Stimulated activated CD8-positive, alpha-beta memory T cell treated with anti-CD3 and anti-CD28 coated beads, Interleukin-4, amount 100 ng/mL, for 48 hours (primary cell): ENCODE results near the gene ATP5MG.
"Not testable (repeated sequence)": the region's sequence is repeated elsewhere in the genome, so short reads cannot be mapped to it uniquely, and the experiment has no call there.

Experiments used
- DNase-seq: peaks from one replicate; pipeline ENCODE4 v3.0.0-alpha.2; 2020

The ATP5MG gene

DNA sequence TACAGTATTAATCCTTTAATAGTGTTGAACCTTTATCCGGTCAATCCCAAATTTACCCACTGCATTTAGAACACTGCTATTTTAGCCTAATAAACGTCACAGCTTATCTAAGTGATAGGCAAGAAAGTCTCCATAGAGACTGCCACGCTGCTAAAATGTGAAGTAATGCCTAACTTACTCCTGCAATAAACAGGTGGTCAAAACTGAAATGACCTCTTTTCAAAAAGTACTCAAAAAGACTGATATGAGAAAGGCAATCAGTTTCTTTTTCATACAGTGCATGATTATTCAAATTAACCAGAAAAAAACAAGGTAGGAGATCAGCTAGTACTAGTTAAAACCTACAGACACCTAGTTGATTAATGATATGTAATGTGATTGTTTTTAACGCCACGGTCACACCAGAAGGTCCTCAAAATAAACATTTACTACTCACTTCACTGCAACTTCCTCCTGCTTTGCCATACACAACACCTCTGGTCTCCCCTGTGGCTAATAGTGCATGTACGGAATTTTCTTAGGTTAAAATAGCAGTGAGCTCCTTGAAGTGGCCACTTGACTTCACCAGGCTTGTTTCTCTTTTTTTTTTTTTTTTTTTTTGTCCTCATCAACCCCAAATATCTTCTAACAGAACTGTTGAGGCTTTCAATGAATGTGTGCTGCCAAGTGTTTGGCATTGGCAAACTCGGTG is 8.8 kb downstream of the ATP5MG start:
- DNase-seq: no peak

DNA sequence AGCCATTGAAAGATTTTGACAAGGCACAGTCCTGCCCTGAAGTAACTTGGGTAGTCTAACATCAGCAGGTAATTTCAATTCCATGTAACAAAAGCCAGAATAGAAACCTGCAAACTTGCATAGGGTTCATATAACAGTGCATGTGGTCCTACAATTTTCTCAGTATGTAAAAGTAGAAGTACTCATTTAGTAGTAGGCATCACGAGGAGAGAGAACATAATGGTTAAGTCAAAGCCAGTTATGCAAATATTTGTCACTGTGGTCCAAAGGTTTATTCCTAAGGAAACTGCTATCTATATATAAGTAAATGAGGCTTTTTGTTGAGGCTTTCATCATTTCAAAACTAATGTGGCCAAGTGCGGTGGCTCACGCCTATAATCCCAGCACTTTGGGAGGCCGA is 10.1 kb downstream of the ATP5MG start:
- no peak for DNase-seq

DNA sequence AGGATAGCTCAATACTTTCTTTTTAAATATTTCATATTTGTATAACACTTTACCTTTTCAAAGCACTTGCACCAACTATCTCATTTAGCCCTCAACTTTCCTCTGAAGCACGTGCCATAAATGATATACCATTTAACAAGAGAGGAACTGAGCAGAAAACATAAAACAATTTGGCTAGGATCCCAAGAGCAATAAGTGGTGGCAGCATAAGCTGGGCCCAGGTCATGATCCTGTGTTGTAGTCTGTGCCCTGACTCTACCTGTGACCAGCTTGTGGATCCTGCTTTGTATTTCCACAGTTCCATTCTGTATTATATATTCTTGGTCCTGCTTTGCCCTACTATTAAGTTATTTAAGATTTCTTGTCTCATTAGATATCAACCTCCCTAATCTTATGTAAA is 11.5 kb downstream of the ATP5MG start:
- no peak for DNase-seq

DNA sequence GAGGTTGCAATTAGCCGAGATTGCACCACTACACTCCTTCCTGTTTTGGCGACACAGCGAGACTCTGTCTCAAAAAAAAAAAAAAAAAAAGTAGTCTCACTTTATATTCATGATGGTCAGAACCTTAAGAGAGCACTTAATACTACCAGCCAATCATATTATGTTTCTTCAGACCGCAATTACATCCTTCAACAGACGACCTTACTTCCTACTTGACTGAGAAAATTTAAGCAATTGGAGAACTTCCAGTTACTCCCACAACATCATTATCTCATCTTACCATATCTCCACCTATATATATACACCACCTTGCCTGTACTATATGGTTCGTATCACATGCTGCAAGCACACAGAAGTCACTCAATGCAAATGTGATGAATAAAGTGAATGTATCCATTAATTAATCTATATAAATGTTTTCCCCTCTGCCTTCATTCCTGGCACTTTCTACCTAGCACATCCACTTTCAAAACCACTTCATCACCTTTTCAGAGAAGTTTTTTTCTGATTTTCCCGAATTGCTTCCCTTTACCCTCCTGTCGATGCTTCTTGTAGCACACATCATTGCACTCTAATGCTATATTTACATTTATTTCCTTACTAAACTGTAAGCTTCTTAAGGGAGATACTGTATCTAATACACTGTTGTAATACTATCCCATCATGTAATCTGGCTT is 13.8 kb downstream of the ATP5MG start:
- DNase-seq: no peak

DNA sequence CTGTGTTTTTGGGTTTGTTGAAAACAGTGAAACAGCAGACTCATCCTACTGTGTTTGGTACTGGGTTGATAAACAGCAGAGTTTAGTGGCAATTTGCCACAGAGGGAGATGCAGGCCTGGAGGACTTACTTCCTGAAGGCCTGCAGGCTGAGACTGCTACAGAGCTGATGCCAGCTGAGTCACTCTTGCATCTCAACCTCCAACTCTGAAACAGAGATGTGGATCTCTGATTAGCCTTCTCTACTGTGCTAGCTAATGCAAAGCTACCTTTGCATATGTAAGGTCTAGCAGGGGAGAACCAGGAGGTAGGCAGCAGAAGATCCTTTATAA is 14.3 kb downstream of the ATP5MG start:
- peak; percentile 38 for DNase-seq

DNA sequence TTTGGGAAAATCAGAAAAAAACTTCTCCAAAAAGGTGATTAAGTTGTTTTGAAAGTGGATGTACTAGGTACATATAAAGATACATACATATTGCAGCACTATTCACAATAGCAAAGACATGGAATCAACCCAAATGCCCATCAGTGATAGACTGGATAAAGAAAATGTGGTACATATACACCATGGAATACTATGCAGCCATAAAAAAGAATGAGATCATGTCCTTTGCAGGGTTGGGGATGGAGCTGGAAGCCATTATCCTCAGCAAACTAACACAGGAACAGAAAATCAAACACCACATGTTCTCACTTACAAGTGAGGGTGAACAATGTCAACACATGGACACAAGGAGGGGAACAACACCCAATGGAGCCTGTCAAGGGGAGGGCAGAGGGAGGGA is 15.5 kb downstream of the ATP5MG start:
- DNase-seq: not testable (repeated sequence)

DNA sequence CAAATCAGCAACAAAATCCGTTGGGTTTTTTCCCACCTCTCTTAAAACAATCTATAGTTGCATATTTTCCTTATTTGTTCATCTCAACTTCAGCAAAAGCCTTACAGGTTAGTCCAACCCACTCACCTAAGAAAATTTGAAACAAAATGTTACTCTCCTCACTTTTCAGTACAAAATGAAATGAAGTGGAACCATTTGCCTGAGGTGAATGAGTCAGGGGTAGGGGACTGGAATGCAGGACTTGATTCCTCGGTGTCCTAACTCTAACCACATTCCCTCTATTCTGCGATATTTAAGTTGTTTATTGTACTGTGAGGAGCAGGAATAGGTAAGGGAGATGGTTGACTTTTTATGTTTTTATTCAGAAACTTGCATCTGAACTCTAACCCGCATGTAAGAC is 16.4 kb downstream of the ATP5MG start:
- DNase-seq: no peak

DNA sequence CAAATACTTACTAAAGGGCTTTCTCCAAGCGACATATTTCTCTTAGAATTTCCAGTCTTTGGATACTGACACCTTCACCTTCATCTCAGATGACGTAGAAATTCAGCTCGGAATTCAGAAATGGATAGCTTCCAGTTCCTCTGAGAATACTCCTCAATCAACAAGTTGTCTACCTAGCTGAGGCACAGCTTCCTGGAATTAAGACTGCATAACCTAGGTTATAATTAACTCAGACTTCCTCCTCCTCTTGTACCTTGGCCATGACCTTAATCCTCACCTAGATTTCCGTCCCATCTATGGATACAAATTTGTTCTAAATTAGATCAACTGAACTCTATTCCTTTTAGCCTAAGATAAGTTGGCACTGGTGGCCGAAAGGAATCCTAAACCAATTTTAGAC is 17.4 kb downstream of the ATP5MG start:
- no peak for DNase-seq

DNA sequence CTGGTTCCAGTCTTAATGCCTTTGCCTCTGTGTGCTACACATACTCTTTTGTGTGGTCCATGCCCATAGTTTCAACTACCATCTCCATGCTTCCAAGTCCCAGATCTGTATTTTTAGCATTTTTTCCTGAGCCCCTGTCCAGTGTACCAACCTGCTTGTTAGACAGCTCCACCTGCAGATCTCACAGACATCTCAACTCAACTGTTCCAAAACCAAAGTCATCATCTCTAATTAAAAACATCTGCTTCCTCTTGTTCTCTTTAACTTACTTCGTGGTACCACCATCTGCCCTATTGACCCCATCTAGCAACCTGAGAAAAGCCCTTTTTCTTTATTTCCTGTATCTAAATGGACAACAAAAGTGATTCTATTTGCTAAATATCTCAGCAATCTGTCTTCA is 26.3 kb downstream of the ATP5MG start:
- no peak for DNase-seq

DNA sequence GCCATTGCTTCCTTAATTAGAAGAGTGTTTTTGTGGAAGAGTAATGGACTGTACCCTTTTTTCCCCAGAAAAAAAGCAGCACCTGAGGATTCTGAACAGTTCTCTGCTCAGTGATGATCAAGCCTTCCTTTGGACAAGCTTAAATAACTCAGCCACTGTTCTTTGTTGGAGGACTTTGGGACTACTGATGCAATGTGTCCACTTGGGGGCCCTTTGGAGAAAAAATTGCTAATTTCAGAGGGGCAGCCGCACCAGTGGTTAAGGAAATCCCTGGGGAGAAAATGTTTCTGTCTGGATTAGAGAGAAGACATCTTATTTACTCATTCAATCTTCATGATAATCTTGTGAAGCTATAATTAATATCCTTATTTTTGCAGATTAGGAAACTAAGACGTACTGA is 29.6 kb downstream of the ATP5MG start:
- DNase-seq: no peak

DNA sequence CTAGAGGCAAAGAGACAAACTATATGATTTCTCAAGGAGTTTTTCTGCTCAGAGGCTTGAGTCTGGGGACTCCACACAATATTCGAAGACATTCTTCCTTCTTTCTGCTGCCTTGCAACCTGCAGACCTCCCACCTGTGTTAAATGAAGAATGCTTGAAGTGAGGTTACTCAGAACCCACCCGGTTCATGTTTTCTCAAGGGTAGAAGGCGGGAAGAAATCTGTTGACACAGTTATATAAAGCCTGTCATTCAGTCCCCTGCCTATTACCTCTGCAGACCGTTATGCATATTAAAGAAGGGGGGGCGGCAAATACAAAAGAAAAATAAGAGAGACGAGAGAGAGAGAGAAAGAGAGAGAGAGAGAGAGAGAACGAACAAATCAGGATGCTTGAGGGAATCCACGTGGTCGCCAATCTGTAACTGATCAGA is 32.7 kb downstream of the ATP5MG start:
- no peak for DNase-seq

DNA sequence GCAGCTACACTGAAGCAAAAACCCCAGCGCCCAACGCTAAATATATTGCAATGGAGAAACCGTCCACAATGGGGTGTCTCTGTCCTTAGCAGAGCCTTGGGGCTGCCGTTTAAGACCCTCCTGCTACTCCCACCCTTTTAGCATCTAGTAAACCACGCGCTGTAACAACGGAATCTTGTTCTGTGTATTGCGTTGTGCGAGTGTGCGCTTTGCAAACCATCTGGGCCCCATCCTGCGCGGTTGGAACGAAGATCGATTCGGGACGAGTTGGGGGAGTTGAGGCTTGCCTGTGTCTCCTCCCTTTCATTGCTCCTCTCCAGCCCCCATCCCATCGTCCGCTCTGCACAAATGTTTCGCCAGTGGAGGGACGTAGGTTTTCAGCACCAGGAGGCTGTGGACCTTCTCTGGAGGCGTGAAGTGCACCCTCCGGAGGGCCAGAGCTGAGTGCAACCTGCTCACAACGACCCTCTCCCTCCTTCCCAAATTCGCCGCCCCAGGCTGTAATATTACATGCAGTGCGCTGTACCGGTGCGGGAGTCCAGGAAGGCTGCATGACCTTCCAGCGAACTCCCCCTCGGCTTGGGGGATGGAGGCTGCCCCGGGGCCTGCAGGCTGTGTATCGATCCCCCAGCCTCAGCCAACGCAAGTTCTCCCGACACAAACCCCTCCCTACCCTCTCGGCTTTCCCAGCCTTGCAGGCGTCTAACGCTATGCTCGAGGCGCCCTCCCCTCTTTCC is 33.3 kb downstream of the ATP5MG start:
- peak; percentile 62 for DNase-seq

DNA sequence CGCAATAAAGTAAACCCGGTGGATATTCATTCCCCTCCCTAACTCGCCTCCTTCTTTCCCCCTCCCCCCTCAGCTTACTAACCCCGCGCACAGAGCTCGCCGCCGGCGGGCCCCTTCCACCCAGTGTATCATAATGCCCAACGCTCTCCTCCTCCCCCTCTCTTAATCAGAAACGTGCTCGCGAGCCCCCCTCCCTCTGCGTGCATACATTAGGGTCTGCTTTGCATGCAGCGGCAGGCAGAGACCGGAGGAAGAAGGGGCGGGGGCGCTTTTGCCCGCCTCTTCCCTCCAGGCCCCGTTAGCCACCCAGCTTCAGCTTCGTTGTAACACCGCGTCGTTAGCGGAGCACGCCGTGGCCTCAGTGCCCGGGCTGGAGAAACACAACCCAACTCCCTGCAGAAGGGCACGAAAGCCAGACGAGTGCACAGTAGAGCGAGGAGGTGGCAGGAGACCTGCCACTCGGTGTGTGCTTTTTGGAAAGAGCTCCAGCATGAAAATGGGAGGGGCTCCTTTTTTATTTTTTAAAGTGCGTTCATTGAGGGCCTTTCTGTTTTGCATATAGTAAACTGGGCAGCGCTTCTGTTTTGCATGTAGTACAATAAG is 34.0 kb downstream of the ATP5MG start:
- DNase-seq: peak; percentile 76

DNA sequence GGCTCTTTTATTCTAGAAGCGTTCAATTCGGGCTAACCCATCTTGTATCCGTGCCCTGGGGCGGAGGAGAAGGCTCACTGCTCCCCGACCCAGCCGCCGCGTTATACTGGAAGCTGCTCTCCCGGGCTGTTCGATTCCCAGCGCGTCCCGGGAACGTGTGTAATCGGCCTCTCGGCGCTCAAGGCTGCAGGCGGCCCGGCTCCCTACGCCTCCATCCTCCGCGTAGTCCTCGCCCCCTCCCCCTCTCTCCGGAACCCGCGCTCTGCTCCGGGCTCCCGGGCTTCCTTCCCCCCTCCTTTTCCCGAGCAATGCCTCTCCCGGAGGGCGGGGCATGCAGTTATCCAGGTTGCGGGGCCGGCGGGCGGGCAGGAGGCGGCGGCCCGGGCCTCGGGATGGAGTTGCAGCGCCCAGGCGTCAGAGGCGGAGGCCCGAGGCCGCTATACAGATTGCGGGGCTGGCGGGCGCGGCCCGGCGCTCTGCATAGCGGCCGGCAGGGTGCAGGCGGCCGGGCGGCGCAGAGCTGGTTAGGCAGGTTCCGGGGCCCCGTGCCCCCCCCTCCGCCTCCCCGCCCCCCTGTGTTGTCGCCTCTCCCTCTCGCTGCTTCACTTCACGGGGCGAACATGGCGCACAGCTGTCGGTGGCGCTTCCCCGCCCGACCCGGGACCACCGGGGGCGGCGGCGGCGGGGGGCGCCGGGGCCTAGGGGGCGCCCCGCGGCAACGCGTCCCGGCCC is 34.7 kb downstream of the ATP5MG start, which contains the start of gene KMT2A:
Gene KMT2A, plus strand, starts transcription at position 600 of the 732 bp plus-strand sequence. Its CDS starts 21 bp downstream, at position 621.
- DNase-seq: peak; percentile 96

DNA sequence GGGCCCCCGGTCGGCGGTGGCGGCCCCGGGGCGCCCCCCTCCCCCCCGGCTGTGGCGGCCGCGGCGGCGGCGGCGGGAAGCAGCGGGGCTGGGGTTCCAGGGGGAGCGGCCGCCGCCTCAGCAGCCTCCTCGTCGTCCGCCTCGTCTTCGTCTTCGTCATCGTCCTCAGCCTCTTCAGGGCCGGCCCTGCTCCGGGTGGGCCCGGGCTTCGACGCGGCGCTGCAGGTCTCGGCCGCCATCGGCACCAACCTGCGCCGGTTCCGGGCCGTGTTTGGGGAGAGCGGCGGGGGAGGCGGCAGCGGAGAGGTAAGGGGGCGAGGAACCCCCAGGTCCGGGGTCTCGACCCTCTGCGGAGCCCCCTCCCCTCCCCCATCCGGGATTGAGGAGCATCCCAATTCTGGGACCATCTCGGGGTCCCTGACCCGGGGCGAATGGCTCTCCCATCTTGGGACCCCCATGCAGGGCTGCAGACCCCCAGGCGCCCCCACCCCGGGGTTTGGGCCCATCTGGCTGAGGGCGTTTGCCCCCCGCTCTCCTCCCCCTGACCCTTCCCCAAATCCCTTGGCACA is 35.3 kb downstream of the ATP5MG start:
- DNase-seq: peak; percentile 53

DNA sequence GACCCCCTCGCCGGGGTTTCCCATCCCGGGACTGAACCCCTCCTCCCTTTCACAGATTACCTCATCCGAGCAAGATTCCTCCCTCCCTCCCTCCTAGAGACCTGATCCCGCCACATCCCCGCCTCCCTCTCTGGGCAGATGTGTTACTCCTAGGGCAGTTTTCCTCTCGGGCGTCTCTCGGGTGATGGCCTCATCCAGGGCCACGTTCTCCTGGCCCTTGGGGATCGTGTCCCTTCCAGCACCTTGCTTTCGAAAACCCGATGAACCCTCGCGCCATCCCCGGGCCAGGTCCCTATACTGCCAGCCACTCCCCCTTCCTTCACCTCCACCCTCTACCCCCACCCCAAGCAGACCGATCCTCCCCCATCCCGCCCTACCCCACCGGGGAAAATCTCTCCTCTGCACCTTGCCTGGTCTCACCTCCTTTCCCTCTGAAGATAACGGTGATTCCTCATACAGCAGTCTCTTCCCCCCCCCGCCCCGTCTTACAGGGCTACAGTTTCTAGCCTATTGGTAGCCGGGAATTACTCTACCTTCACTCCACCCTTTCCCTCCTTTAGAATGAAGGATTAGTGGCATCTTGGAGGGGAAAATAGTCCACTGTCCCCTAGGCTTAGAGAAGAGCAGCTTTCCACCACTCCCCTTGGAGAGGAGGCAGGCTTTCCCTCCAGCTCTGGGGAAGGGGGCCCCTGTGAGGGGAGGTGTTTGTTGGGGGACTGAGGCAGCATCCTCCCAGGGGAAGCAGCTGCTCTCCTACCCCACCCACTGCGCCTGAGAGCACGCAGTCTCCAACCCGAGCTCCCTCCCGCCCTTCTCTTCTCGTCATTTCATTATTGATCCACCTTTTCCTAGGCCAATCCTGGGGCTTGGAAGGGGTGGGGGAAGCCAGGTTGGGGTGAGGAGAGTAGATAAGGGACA is 36.1 kb downstream of the ATP5MG start:
- peak; percentile 61 for DNase-seq

DNA sequence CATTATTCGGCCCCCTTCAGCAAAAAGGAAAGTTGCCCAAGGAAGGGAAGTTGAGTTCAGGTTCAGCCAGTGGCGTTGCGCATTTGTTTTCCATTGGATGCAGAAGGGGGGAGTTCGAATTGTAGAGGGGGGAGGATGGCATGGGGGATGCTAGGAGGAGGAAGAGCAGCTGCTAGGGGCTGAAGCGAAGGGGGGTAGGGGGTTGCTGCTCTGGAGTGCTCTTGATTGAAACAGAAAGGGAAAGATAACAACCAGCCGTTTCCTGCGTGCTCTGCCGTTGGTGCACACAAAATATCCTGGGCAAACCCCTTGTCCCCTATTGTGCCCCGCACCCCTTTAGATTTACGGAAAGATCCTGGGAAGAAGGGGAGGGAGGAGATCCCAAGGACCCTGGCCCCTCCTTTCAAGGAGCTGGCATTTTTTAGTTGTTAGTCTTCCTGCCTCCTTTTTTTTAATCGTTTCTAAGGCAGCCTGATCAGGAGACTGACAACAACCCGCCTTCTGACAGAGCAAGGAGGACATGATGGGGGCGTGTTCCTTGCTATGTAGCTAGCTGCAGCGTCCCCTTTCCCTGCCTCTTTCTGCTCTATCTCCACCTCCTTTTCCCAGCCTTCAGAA is 37.0 kb downstream of the ATP5MG start:
- peak; percentile 58 for DNase-seq

DNA sequence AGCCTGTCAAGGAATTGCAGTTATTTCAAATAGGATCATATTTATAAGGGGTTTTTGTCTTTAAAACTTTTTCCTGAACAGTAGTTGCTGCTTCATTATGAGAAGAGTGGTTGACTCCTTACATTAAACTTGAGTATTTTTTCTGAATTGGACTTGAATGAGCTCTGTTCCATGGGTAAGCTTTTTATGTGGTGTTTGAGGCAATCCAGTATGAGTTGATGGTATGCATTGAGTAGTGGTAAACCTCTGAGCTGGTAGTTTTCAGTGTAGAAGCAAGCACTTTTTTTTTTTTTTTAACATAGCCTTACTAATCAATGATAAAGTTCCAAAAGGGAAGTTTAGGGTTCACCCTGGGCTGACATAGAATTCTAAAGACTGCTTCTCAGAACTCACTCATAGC is 38.2 kb downstream of the ATP5MG start:
- DNase-seq: no peak

DNA sequence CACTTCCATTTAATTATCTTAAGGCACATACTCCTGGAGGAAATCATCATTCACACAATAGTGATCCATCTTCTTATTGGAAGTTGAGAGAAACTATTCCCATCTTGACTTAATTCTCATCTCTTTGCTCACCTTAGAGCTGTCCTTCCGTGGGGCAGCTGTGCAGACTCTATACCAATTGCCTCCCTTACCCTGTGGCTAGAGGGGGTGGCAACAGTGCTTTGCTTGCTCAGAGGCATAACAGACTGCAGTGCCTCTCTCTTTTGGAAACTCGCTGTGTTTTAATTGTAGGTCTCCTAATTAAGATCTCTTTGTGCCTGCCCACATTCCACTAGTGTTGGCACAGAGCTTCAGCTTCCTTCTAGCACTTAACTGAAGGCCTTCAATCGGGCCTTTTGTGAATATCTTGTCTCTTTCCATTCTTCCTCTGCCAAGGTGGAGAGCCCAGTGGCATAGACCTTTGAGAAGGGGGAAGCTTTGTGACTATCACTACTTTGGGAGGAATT is 40.4 kb downstream of the ATP5MG start:
- no peak for DNase-seq

DNA sequence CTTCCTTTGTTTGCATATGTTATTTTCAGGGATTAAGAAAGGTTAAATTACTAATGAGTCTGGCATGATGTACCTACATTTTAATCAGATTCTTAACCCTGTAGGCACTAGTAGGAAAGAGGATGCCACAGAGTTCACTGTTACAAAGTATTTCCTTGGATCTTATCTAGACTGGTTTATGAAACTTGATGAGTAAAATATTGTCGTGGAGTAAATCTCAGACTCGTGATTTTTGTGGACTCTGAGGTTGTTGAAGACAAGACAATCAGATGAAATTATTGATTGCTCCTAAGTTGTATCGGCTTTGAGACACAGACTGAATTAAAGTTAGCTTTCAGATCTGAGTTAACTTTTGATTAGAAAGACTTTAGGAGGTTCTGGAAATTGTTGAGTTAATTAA is 40.9 kb downstream of the ATP5MG start:
- no peak for DNase-seq
